HG02623 (cell line): ENCODE results near the gene NUDC.
"Not testable (repeated sequence)": the region's sequence is repeated elsewhere in the genome, so short reads cannot be mapped to it uniquely, and the experiment has no call there.

Experiments
- ATAC-seq: cut with Tn5 transposase; IDR thresholded peaks from one replicate; pipeline ENCODE4 v1.9.1; 2021; ENCODE audit warnings: moderate library complexity; ENCODE audit not compliant: unreplicated experiment

NUDC gene

DNA sequence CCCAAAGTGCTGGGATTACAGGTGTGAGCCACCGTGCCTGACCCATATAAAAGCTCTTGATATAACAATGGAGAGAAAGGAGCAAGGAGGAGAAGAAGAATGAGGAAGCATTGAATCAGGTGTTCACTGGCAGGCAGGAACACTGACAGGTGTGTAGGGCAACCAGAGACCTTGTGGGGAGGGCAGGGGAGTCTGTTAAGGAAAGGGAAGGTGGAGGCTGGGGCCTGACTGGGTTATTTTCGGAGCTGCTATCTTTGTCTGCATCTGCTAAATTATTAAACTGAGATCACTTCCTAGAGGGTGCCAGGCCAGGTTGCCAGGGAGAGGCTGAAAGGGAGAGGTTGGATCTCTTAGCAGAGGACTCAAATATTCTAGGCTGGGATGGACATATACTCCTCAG lies 65.1 kb downstream of the NUDC start:
- no peak for ATAC-seq

DNA sequence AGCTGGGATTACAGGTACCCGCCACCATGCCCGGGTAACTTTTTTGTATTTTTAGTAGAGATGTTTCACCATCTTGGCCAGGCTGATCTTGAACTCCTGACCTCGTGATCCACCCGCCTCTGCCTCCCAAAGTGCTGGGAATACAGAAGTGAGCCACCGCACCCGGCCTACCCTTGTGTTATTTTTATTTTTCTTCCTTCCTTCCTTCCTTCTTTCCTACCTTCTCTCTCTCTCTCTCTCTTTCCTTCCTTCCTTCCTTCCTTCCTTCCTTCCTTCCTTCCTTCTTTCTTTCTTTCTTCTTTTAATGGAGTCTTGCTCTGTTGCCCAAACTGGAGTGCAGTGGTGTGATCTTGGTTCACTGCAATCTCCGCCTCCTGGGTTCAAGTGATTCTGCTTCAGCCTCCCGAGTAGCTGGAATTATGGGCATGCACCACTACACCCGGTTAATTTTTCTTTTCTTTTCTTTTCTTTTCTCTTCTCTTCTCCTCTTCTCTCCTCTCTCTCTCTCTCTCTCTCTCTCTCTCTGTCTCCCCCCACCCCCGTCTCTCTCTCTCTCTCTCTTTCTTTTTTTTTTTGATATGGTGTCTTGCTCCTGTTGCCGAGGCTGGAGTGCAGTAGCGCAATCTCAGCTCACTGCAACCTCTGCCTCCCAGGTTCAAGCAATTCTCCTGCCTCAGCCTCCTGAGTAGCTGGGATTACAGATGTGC lies 68.0 kb downstream of the NUDC start:
- ATAC-seq, result not testable (repeated sequence)

DNA sequence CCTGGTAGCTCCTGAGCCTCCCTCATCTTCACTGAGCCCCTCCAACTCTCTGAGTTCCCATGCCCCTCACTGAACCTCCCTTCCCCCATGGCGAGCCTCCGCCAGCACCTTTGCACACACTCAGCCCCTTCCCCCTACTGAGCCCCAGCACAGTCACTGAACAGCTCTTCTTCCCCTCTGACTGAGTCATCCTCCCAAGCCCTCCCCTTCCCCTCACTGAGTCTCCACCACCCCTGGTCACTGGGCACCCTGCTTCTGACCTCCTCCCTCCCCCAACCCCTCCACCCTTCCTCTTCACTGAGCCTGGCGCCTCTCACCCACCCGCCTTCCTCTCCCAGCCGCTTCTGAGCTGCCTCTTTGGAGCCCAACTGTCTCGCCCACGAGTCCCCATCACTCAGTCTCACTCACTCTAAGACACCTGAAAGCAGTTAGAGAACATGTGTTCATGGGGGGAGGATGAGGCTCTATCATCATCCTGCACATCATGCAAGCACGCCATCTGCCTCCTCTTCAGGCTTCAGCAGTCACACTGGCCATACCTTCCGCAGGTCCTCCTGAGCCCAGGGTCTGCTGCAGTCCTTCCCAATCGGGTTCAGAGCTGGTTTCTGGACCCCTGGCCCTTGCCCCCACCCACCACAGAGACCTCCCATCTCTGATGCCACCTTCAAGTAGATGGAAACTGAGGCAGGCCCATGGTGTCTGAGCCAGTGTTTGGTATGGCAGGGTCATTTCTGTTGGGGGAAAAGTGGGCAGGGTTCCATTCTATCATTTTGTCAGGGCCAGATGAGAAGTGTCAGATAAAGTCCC lies 70.0 kb downstream of the NUDC start:
- ATAC-seq, result no peak

DNA sequence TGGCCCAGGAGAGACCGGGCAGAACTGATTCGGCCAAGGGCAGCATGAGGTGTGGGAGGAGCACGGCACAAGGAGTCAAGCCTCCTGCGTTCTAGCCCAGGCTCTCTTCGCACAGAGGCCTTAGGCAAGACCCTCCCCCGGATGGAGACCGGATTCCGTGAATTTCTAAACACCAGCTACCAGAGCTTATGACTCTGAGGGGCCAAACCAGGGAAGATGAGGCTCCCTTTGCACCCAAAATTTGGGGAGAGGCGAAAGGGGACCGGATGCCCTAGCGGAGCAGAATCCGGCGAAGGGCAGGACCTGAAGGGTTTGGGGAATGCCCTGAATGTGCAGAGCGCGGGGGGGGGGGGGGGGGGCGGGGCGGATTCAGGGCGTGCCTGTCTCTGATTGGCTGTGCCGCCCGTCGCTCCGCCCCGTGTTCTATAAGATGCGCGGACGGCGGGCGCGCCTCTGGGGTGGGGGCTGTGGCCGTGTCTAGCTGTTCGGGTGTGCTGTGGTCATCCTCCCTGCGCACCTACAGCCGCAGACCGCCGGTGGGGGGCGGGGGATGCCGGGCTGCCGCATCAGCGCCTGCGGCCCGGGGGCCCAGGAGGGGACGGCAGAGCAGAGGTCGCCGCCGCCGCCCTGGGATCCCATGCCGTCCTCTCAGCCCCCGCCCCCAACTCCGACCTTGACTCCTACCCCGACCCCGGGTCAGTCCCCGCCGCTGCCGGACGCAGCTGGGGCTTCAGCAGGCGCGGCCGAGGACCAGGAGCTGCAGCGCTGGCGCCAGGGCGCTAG lies 71.9 kb downstream of the NUDC start, which contains the start of gene TRNP1:
Gene TRNP1, plus strand, starts transcription at position 456 of the 783 bp plus-strand sequence. Its CDS starts 95 bp downstream, at position 551.
- ATAC-seq, result no peak

DNA sequence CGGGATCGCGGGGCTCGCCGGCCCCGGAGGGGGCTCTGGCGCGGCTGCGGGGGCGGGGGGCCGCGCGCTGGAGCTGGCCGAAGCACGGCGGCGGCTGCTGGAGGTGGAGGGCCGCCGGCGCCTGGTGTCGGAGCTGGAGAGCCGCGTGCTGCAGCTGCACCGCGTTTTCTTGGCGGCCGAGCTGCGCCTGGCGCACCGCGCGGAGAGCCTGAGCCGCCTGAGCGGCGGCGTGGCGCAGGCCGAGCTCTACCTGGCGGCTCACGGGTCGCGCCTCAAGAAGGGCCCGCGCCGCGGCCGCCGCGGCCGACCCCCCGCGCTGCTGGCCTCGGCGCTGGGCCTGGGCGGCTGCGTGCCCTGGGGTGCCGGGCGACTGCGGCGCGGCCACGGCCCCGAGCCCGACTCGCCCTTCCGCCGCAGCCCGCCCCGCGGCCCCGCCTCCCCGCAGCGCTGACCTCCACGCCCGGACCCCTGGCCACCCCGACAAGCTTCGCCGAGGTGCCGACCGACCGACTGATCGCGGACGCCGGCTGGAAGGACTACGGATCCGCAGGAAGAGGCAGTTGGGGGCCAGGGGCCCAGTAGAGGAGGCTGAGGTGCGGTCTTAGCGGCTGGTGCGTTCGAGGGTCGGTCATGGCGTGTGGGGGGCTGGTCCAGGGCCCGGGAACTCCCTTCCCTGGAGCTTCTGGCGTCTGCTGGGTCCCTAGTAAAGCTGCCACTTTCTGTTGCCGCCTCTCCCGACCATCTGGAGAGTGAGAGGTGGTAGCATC lies 72.7 kb downstream of the NUDC start:
- no peak for ATAC-seq

DNA sequence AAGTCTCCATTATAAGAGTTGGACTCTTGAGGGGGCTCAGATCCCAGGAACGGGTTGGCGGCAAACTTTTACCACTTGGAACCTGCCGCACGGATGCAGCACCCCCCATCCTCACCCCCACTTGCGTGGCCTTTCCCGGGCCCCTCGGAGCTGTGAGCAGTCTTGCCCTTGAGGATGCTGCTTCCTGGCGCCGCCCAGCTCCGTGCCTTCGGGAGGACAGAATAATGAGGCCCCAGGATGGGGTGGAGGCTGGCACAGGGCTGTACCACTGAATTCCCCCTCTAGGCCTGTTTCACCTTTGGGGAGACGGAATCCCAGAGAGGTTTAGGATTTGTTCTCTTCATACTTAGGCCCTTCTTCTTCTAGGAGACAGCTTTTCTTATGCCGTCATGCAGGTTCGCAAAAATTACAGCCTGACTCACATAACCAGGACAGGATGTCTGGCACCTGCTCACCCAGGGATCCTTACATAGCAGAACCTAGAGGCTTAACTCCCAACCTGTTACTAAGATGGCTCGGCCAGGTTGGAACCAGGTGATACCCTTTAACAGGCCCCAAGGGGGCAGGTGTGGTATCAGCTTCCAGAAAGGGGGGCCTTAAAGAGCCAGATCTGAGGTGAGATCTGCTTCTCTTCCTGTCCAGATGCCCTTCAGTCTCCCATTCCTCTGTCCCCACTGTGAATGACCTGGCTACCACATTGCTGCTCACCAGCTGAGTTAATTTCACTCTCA lies 73.4 kb downstream of the NUDC start:
- ATAC-seq, result no peak

DNA sequence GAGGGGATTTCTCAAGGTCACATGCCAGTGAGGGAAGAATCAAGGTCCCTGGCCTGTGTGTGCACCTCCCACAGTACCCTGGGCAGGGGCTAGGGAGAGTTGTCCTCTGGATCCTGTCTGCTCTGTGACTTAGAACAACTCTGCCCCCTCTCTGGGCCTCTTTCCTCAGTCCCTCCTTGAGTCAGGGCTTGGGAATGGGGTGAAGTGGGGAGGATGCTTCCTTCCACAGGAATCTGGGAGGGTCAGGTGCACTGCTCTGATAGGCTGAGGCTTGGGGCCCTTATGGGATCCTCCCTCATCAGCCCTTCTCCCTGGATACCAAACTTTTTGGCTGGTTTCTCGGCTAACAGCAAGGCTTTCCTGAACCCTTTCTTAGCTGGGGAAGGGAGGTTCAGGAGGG lies 74.5 kb downstream of the NUDC start:
- no peak for ATAC-seq
